GM10266 (cell line): ENCODE measurements around the gene CD247.

ENCODE experiments used
- DNase-seq: peaks from one replicate; pipeline ENCODE4 v3.0.0; 2012; ENCODE audit errors: extremely low spot score
- CTCF ChIP-seq: IDR thresholded peaks from 2 replicates; pipeline ENCODE4 v1.5.1; 2012; ENCODE audit warnings: mild to moderate bottlenecking, low read depth; ENCODE audit not compliant: control insufficient read depth, insufficient read depth; ENCODE audit errors: missing control alignments

The CD247 gene

GRCh38 chr1:167442142-167442848 is 76.0 kb downstream of the CD247 start:
- peak; percentile 92 for TF ChIP-seq CTCF
- DNase-seq: peak; percentile 86

GRCh38 chr1:167441222-167441621 is 77.1 kb downstream of the CD247 start:
- DNase-seq: no peak
- no peak for TF ChIP-seq CTCF

- TF ChIP-seq CTCF: no peak
- DNase-seq: no peak
Observed at GRCh38 chr1:167440776-167441175, 77.6 kb downstream of the CD247 start.

- no peak for DNase-seq
- TF ChIP-seq CTCF: no peak
Observed at GRCh38 chr1:167440345-167440744, 78.0 kb downstream of the CD247 start.

GRCh38 chr1:167439301-167439988 is 78.9 kb downstream of the CD247 start:
- DNase-seq: no peak

GRCh38 chr1:167438171-167439138 is 79.9 kb downstream of the CD247 start:
- no peak for DNase-seq
- no peak for TF ChIP-seq CTCF

More at GRCh38 chr1:167439301-167439988, 78.9 kb downstream of the CD247 start:
- peak; percentile 30 for TF ChIP-seq CTCF
